ENCODE data around the gene PAQR9.

The PAQR9 gene

DNA sequence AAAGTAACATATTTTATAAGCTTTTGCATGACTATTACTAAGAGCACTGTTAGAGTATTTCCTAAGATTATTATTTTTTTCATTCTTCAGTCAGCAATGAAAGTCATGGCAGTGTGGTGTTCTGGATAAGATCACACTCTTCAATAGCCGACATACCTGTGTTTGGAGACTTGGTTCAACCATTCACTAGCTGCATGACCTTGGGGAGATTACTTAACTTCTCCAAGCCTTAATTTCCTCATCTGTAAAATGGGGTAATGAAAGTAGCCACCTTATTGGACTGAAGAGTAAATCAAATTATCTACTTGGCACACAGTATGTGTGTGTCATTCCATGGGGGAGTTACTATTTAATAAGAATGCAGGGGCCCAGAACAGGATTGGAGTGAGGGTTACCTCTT lies 50.0 kb downstream of the PAQR9 start:
- DNase-seq, result no peak

DNA sequence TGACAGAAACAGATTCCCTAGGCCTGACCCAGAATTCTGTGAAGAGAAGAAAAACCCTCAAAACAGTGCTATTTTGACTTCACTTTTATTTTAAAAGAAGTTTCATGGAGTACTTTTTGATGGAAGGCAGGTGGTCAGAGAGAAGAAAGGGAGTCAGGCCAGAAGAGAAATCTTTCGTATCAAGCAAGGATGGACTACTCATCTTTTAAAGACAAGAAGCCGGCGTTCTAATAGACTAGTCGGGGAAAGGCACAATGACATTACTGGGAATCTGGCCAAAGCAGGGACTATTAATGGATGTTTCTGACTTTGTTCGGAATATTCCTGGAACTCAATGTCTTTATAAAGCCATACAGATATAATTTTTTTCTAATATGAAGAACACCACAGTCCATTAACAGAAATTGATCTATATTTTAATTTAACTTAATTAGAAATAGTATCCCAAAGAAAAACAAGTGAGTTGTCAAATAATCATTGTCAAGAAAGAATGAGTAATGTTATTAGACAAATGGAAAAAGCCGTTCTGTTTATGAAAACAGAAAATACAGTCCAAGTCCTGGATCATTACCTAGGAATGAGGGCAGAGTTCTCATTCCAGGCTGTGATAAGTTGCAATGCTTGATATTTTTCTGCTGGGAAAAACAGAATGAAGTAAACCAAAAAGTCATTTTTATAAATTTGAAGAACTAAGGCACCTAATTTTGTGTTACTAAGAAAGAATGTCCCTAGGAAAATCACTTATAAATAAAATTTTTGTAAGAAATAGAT lies 50.9 kb downstream of the PAQR9 start:
- no peak for DNase-seq

All from stimulated activated CD4-positive, alpha-beta T cell treated with anti-CD3 and anti-CD28 coated beads, Interleukin-4, amount 100 ng/mL, for 1 hour (primary cell).